Karpas-422 (cell line): ENCODE results near the gene ZNF587B. TPM values are rescaled to one million over a fixed set of nuclear protein-coding genes. Genes with fewer than 3 reads are reported as not detected.
"Not testable (repeated sequence)": the region's sequence is repeated elsewhere in the genome, so short reads cannot be mapped to it uniquely, and the experiment has no call there.

Source experiments
- DNase-seq: peaks from one replicate; pipeline ENCODE4 v3.0.0-alpha.2; 2015
- H2AFZ ChIP-seq: fragments of 200-600 bp; sonication (generic); 2 replicates; pipeline ENCODE4 v1.6.1; 2014; ENCODE audit warnings: antibody characterized with exemption, low read length, mixed read lengths
- H3K27ac ChIP-seq: fragments of 200-600 bp; sonication (generic); 2 replicates; pipeline ENCODE4 v1.5.1; 2014; ENCODE audit warnings: mild to moderate bottlenecking, low read length, moderate library complexity
- H3K27me3 ChIP-seq: fragments of 200-600 bp; sonication (generic); 2 replicates; pipeline ENCODE4 v1.6.1; 2014; ENCODE audit warnings: low read length, mixed read lengths
- H3K36me3 ChIP-seq: fragments of 200-600 bp; sonication (generic); 2 replicates; pipeline ENCODE4 v1.6.1; 2014; ENCODE audit warnings: low read length, mixed read lengths; ENCODE audit not compliant: insufficient read depth
- H3K4me1 ChIP-seq: fragments of 200-600 bp; sonication (generic); 2 replicates; pipeline ENCODE4 v1.6.1; 2014; ENCODE audit warnings: mild to moderate bottlenecking, low read length, mixed read lengths
- H3K4me2 ChIP-seq: fragments of 200-600 bp; sonication (generic); 2 replicates; pipeline ENCODE4 v1.6.1; 2014; ENCODE audit warnings: low read length, low read depth, mild to moderate bottlenecking; ENCODE audit not compliant: poor library complexity, severe bottlenecking
- H3K4me3 ChIP-seq: fragments of 200-600 bp; sonication (generic); 2 replicates; pipeline ENCODE4 v1.5.1; 2014; ENCODE audit warnings: mild to moderate bottlenecking, antibody characterized with exemption, low read length, mixed read lengths
- H3K79me2 ChIP-seq: fragments of 200-600 bp; sonication (generic); 2 replicates; pipeline ENCODE4 v1.6.1; 2014; ENCODE audit warnings: mild to moderate bottlenecking, low read length, mixed read lengths
- H3K9ac ChIP-seq: fragments of 200-600 bp; sonication (generic); 2 replicates; pipeline ENCODE4 v1.6.0; 2014; ENCODE audit warnings: low read length
- H3K9me2 ChIP-seq: fragments of 200-600 bp; sonication (generic), shearing (Covaris generic); replicated peaks from 2 replicates; pipeline ENCODE4 v1.6.0; 2014; ENCODE audit warnings: mild to moderate bottlenecking, low read length, moderate library complexity; ENCODE audit not compliant: insufficient read depth
- H3K9me3 ChIP-seq: fragments of 300-700, 200-600 bp; sonication (generic); 2 replicates; pipeline ENCODE4 v1.6.1; 2014; ENCODE audit warnings: low read length, mixed read lengths
- H4K20me1 ChIP-seq: fragments of 200-600 bp; sonication (generic); 2 replicates; pipeline ENCODE4 v1.6.1; 2014; ENCODE audit warnings: mild to moderate bottlenecking, antibody characterized with exemption, low read length, low read depth; ENCODE audit not compliant: insufficient read depth
- total RNA-seq: library from RNA; depleted of rRNA; stranded (reverse); fragments of >200 nt; shearing (Covaris generic); gene quantifications from 2 replicates; pipeline ENCODE4 v1.2.3, GENCODE V29; 2014; ENCODE audit warnings: low replicate concordance

Gene ZNF587B
- total RNA-seq, 1 experiment from 2014 or later: 16.3 TPM

GRCh38 chr19:57803265-57803593 lies 26.9 kb upstream of the ZNF587B start:
- no peak for DNase-seq
- Histone ChIP-seq H3K27ac (peak overlapping the region; percentile 80; the same call in 1 of the 2 replicates), H3K27me3 (no peaks in the 10 kb centered on the region), H4K20me1 (no peaks in the 10 kb centered on the region), H3K79me2 (peaks cover 62% of the 10 kb centered on the region), H3K9me2 (no peaks in the 10 kb centered on the region), H3K4me2 (peak overlapping the region; percentile 57), H3K4me3 (no peak overlapping the region), H3K4me1 (peaks cover 33% of the 10 kb centered on the region), H3K36me3 (peaks cover 28% of the 10 kb centered on the region), H2AFZ (no peak overlapping the region), H3K9ac (no peak overlapping the region), H3K9me3 (no peaks in the 10 kb centered on the region)

- no peak for DNase-seq
- no peaks in the 10 kb centered on the region for H4K20me1 ChIP-seq
- no peak overlapping the region for H3K27ac ChIP-seq
- no peaks in the 10 kb centered on the region for H3K9me3 ChIP-seq
- H3K36me3 ChIP-seq: peaks cover 33% of the 10 kb centered on the region
- no peak overlapping the region for H3K4me3 ChIP-seq
- H3K79me2 ChIP-seq: peaks cover 65% of the 10 kb centered on the region
- H3K27me3 ChIP-seq: no peaks in the 10 kb centered on the region
- H3K9me2 ChIP-seq: no peaks in the 10 kb centered on the region
- H3K4me2 ChIP-seq: no peak overlapping the region
- H3K9ac ChIP-seq: no peak overlapping the region
- peaks cover 33% of the 10 kb centered on the region for H3K4me1 ChIP-seq
- no peak overlapping the region for H2AFZ ChIP-seq
Observed at GRCh38 chr19:57803594-57804325, 26.3 kb upstream of the ZNF587B start.

- Histone ChIP-seq H3K27me3 (no peaks in the 10 kb centered on the region), H3K9me3 (no peaks in the 10 kb centered on the region), H4K20me1 (no peaks in the 10 kb centered on the region), H3K4me2 (no peak overlapping the region), H3K9me2 (no peaks in the 10 kb centered on the region), H3K79me2 (peaks cover 76% of the 10 kb centered on the region), H3K4me1 (peaks cover 21% of the 10 kb centered on the region), H3K36me3 (peaks cover 56% of the 10 kb centered on the region), H3K9ac (no peak overlapping the region), H2AFZ (no peak overlapping the region), H3K27ac (no peak overlapping the region), H3K4me3 (no peak overlapping the region)
- no peak for DNase-seq
Observed at GRCh38 chr19:57807541-57807940, 22.6 kb upstream of the ZNF587B start.

GRCh38 chr19:57810410-57811295 lies 19.4 kb upstream of the ZNF587B start:
- not testable (repeated sequence) for H3K4me2 ChIP-seq

GRCh38 chr19:57812226-57812625 lies 17.9 kb upstream of the ZNF587B start:
- peak overlapping the region; percentile 61 for H3K27ac ChIP-seq
- H3K9me3 ChIP-seq: no peaks in the 10 kb centered on the region
- H3K9ac ChIP-seq: peak overlapping the region; percentile 1; the same call in 1 of the 2 replicates
- H2AFZ ChIP-seq: no peak overlapping the region
- no peaks in the 10 kb centered on the region for H3K9me2 ChIP-seq
- no peaks in the 10 kb centered on the region for H3K27me3 ChIP-seq
- no peaks in the 10 kb centered on the region for H4K20me1 ChIP-seq
- H3K4me1 ChIP-seq: peaks cover 26% of the 10 kb centered on the region
- peaks cover 58% of the 10 kb centered on the region for H3K79me2 ChIP-seq
- DNase-seq: peak; percentile 73
- peak overlapping the region; percentile 25; the same call in 1 of the 2 replicates for H3K4me3 ChIP-seq
- H3K4me2 ChIP-seq: peak overlapping the region; percentile 93
- H3K36me3 ChIP-seq: peaks cover 37% of the 10 kb centered on the region

More at GRCh38 chr19:57810410-57811295, 19.4 kb upstream of the ZNF587B start:
- peaks cover 72% of the 10 kb centered on the region for H3K79me2 ChIP-seq
- not testable (repeated sequence) for H4K20me1 ChIP-seq, H3K9me2 ChIP-seq, H3K9ac ChIP-seq, H3K4me3 ChIP-seq, H3K27me3 ChIP-seq, H2AFZ ChIP-seq, DNase-seq, H3K9me3 ChIP-seq, H3K27ac ChIP-seq
- H3K4me1 ChIP-seq: peaks cover 26% of the 10 kb centered on the region
- H3K36me3 ChIP-seq: peaks cover 51% of the 10 kb centered on the region

GRCh38 chr19:57812975-57813820 lies 16.9 kb upstream of the ZNF587B start:
- not testable (repeated sequence) for H3K9me3 ChIP-seq, H3K27me3 ChIP-seq, DNase-seq, H2AFZ ChIP-seq, H4K20me1 ChIP-seq, H3K9me2 ChIP-seq
- Histone ChIP-seq H3K27ac (peak overlapping the region; percentile 61), H3K4me3 (peak overlapping the region; percentile 94), H3K36me3 (peaks cover 28% of the 10 kb centered on the region), H3K4me1 (peaks cover 27% of the 10 kb centered on the region), H3K4me2 (peak overlapping the region; percentile 93), H3K79me2 (peaks cover 51% of the 10 kb centered on the region), H3K9ac (peak overlapping the region; percentile 95; the same call in 1 of the 2 replicates)

GRCh38 chr19:57813919-57814504 lies 16.1 kb upstream of the ZNF587B start:
- H3K4me2 ChIP-seq: peak overlapping the region; percentile 93
- no peaks in the 10 kb centered on the region for H4K20me1 ChIP-seq
- H3K79me2 ChIP-seq: peaks cover 55% of the 10 kb centered on the region
- H3K4me1 ChIP-seq: peaks cover 35% of the 10 kb centered on the region
- peak overlapping the region; percentile 19; the same call in 1 of the 2 replicates for H3K27ac ChIP-seq
- no peaks in the 10 kb centered on the region for H3K27me3 ChIP-seq
- H2AFZ ChIP-seq: peak overlapping the region; percentile 82; the same call in 1 of the 2 replicates
- peak overlapping the region; percentile 95 for H3K9ac ChIP-seq
- DNase-seq: no peak
- H3K9me3 ChIP-seq: no peaks in the 10 kb centered on the region
- peaks cover 22% of the 10 kb centered on the region for H3K36me3 ChIP-seq
- peak overlapping the region; percentile 94 for H3K4me3 ChIP-seq
- no peaks in the 10 kb centered on the region for H3K9me2 ChIP-seq
